ENCODE measurements around the gene TRPC1.
"Not testable (repeated sequence)": the region's sequence is repeated elsewhere in the genome, so short reads cannot be mapped to it uniquely, and the experiment has no call there.

The TRPC1 gene

DNA sequence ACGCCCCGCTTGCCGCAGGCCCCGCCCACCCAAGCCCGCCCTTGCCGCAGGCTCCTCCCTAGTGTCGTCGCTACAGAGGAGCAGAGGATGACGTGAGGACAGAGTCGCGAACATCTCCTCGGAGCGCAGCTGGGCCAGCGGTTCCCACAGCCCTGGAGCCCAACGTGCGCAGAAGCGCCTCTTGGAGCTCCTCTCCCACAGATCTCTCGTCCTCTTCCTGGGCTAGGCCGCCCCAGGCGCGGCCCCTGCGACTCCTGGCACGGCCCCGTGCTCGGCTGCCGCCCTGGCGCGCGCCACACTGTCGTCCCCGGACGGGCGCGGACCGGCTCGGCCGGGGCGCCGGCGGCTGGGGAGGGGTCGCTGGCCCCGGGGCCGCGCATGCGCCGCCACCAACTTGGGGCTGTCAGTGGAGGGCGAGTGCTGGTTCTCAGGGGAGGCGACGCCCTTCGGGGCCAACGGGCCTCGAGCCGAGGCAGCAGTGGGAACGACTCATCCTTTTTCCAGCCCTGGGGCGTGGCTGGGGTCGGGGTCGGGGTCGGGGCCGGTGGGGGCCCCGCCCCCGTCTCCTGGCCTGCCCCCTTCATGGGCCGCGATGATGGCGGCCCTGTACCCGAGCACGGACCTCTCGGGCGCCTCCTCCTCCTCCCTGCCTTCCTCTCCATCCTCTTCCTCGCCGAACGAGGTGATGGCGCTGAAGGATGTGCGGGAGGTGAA lies at the start of gene TRPC1:
Gene TRPC1 (plus strand): TSS at position 67 of the 714 bp plus-strand sequence. CDS start 526 bp downstream, at position 593.
- DNase-seq (ENCODE audit: low read depth): peak; percentile 88

DNA sequence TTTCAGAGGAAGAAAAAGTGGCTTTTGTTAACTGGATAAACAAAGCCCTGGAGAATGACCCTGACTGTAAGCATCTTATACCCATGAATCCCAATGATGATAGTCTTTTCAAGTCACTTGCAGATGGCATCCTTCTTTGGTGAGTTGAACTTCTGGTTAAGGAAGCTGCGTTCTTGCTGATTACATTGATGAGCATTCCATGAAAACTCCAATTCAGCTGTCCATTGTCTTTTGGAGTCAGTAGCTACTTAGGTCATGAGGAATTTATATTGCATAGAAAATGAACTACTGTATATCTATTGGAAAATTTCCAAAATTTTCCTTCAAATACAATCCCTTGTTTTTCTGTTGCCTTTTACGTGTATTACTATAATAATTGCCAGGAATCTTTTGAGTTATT lies 47.7 kb upstream of the TRPC1 start:
- no peak for DNase-seq (ENCODE audit: low read depth)

DNA sequence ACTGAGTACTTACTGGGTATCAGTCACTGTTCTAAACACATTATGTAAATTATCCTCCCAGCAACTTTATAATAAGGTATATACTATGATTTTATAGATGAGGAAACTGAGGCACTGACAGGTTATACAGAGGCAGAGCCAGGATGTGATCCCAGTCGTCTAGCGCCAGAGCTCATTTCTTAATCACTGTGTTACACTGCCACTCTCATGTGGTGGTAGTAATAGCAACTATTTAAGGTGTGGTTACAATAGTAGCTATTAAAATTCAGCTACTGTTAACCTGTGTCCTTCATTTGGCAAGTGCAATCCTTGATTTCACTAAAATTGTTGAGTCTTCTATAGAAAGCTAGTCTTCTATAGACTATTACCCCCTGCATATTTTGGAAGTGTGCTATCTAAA lies 43.1 kb upstream of the TRPC1 start:
- DNase-seq (ENCODE audit: low read depth): no peak

DNA sequence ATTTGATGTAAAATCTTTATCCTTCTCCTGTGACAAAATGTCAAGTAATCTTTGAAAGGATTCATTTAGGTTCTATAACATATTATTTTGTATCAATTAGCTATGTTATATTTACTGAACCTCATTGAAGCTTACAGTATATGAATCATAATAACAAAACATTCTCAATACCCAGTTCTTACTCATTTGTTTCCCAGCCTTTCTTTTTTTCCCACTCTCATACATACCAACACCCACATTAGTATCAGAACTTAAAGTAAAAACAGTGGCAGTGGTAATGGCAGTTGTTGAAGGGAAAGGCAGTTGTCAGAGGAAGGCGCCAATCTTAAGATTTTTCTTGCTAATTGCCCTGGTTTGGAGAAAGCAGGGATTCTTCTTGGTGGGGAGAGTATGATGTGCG lies 33.2 kb upstream of the TRPC1 start:
- DNase-seq (ENCODE audit: low read depth): no peak

DNA sequence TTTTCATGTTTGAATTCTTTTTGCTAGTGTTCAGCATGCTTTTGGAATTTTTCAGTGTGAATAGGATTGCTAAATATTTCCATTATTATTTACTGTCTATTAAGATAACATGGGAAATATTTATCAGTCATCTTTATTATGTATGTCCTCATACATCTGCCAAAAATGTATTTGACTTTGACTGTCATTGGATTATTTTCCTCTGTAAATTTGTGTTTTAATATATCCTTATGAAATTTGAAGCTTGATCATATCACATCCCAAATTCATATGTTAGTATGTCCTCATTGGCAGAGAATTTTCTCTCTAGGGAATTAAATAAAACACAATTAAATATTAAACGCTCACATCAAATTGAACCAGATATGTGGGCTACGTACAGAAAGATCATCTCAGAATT lies 32.3 kb upstream of the TRPC1 start:
- DNase-seq (ENCODE audit: low read depth): no peak

DNA sequence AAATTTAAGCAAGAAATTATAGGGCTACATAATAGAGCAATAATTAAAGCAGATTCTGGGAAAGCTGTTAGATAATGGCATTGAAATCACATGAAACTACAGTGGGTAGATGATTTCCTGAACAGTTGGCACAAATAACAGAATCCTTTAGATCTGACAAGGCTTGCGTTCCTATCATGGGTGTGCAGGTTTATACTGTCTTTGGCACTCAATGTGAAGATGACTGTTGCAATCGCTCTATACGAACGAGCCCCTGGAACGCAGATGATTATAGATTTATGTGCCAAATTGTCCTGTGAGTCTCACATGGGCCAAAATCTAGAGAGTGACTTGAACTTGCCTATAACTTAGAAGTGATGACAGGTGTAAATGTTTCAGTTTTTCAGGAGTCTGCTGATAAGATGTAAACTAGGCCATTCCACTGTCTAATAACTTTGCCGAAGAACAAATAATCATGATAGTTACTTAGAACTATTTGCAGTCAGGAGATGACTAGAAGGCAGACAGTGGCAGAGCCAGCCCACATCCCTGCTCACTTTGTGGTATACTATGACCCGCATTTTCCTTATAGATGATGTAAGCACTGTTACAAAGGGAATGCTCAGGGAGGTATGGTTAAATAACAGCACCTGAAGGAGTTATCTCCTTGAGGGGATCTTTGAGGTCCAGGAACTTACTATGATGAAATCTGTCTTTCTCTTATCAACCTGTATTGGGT lies 30.5 kb upstream of the TRPC1 start:
- DNase-seq (ENCODE audit: low read depth): no peak

DNA sequence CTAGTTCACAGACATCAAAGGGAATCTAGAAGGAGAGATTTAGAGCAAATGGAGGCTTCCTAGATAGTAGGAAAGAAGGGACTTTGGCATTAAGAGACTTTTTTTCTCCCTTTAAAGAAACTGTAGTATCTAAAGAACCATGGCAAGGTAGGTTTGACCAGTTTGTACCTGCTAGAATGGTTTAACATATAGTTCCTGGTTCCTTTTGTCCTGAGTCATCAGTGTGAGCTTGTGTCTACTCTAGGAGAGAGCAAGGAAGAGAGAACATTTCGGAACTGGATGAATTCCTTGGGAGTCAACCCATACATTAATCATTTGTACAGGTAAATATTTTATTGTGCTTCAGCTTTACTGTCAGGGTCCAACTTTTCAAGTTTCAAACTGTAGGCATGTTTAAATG lies 29.6 kb upstream of the TRPC1 start:
- no peak for DNase-seq (ENCODE audit: low read depth)

DNA sequence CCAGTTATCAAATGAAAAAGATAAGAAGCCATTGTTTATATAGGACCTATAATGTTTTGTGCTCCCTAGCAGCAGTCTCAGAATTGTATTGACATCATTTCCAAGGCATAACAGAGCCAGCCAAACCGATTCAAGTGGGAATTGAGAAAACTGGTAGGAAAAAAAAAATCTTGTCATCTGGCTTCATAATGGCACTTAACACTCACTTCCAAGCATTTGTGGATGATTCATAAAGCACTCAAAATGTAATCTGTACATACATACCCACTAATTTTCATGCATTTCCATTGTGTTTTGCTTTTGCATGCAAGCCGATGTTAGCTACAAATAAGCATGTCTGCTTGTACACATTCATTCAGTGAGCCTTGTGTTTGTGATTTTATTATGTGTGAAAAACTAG lies 18.6 kb upstream of the TRPC1 start:
- DNase-seq (ENCODE audit: low read depth): no peak

DNA sequence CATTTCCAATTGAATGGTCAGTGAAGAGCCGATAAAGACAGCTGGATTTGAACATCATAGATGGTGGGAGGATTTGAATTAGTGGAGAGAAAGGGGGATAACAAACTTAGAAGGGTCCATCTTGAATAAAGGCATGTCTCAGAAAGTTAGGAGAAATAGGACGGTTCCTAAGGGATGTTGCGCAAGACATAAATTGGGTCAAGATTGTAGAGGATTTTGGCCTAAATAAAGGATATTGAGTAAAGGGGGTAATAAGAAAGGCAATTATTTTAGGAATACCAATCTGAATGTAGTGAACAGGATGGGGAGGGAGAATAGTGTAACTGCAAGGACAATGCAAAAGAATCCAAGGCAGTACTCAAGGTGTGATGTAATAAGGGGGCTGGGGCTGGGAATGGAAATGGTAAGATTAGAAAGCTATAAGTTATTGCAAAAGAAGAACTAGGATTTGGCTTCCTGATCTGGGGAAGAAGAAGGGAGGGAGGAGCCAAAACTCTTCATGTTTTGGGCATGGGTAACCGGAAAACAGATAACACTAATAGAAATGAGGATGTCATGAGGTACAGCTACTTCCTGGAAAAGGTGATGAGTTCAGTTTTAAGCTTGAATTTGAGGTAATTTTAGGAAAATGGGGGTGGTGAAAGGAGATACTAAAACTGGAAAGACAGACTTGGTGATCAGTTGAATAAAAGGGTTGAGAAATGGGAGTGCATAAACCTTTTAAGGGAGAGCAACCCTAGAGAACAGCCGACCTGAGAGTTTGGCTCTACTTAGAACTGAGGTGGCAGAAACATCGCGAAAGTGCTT lies 17.3 kb upstream of the TRPC1 start:
- DNase-seq (ENCODE audit: low read depth): no peak

DNA sequence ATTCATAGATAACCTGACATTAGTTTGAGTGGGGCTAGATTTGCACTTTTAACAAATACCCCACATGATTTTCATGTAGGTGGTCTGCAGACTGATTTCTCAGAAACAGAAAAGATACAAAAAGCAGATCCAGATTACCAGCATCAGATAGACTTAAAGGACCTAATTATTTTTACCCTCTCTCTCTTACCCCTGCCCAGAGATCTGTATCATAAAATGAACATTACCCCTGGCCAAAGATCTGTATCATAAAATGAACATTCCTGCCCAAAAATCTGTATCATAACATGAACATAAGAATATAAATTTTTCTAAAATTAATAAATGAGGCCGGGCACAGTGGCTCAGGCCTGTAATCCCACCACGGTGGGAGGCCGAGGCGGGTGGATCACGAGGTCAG lies 14.6 kb upstream of the TRPC1 start:
- DNase-seq (ENCODE audit: low read depth): no peak

DNA sequence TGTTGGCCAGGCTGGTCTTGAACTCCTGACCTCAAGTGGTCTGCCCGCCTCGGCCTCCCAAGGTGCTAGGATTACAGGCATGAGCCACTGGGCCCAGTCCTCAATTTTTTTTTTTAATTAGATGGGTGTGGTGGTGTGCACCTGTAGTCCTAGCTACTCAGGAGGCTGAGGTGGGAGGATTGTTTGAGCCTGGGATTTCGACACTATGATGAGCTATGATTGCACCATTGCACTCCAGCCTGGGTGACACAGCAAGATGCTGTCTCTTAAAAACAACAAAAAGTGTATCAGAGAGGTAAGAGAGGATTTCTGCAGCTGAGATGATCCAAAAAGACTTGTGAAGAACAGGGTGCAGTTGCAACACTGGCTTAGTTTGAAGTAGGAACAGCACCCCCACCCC lies 9.0 kb upstream of the TRPC1 start:
- not testable (repeated sequence) for DNase-seq (ENCODE audit: low read depth)

DNA sequence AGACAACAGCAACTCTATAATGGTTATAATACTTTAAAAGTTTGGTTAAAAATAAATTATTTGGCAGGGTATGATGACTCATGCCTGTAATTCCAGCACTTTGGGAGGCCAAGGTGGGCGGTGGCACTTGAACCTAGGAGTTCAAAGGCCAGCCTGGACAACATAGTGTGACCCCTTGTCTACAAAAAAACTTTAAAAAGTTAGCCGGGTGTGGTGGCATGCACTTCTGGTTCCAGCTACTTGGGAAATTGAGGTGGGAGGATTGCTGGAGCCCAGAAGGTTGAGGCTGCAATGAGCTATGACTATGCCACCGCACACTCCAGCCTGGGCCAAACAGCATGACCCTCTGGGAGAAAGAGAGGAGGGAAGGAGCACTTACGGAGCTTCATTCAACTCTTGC lies 7.7 kb upstream of the TRPC1 start:
- no peak for DNase-seq (ENCODE audit: low read depth)

DNA sequence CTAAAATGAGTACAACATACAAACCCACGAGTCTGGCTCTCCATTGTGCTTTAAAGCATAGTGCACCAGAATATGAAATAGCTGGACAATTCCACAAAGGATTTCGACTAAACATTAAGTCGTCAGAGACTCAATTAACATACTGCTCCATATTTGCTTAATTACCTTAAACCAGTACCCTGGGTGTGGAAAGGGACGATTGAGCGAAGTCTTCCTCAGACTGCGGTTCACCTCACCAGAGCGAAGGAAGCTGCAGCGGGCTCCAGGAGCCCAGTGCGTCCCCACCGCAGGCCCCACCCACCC lies 218 bp upstream of the TRPC1 start:
- no peak for DNase-seq (ENCODE audit: low read depth)

DNA sequence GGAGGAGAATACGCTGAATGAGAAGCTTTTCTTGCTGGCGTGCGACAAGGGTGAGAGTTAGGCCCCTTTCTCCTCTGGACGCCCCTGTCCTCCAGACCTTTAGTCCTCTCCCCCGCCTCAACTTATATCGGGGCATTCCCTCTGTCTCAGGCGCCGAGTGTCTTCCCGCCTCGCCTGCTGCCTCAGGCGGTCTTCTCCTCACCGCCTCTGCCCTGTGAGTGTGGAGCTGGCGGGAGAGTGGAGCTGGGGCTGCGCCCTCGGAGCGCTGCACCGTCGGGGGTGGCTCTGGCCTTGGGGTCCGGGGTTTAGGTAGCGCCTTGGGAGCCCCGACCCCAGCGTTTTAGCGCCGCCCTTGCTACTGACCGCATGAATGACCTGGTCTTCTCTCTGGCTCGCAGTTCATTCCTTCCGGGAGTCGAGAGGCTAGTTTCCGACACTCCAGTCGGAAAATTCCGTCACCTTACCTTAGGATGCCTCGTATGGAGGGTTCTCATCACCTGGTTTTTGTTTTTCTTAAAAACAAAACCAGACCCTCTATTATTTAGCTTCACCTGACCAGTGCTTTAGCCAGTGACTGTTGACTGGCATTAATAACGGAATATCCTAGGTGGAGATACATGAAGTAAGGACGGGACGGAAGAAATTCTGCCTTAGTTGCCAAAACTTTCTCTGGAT lies 985 bp downstream of the TRPC1 start:
- DNase-seq (ENCODE audit: low read depth): peak; percentile 57

DNA sequence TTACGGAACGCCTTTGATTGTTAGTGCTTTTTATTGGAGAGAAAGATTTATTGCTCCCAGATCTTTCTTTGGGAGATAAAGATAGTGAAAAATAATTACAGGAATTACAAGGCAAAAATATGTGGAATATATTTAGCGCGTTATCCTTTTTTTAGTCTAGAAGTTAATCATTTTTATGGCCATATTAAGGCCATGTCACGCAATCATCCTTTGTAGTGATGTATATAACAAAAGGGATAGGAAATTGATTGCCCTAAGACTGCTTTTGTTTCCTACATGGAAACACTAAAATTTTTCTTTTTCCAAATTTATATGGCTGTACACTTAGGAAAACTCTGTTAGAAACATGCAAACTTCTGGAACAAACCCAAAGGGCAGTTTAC lies 1.5 kb downstream of the TRPC1 start:
- no peak for DNase-seq (ENCODE audit: low read depth)

DNA sequence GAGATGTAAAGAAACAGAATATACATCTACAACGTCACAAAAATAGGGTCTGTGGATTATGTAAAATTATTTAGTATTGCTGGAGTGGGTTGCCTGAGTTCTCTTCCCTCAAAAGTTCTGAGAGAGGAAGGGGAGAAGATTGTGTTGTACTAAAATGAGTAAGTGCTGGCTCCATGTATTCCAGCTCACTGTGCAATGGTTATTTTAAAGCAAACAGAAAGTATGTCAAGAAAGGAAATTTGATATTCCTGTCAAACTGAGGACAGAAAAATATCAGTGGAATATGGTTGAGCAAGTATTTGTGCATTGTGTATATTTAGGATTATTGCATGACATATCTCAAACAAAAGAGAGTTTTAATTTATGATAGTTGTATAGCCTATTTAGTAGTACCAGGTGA lies 2.2 kb downstream of the TRPC1 start:
- DNase-seq (ENCODE audit: low read depth): no peak

DNA sequence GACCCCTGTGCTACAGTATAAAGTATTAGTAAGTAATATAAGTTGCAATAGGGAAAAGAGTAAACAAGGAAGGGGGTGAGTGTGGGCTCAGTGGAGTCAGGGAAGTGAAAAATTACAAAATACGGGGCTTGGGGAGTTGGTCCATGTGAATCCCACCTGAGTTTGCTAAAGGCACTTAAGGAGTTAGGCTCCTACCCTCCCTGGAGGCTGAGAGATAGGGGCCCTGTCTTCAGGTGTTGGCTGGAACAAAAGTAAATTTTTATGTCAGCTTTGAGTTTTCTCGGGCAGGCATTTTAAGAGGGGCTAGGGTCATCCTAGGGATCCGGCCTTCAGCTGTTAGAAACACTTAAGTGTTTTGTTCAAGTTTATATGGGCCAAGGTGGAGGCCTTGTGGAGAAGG lies 8.2 kb downstream of the TRPC1 start:
- no peak for DNase-seq (ENCODE audit: low read depth)

DNA sequence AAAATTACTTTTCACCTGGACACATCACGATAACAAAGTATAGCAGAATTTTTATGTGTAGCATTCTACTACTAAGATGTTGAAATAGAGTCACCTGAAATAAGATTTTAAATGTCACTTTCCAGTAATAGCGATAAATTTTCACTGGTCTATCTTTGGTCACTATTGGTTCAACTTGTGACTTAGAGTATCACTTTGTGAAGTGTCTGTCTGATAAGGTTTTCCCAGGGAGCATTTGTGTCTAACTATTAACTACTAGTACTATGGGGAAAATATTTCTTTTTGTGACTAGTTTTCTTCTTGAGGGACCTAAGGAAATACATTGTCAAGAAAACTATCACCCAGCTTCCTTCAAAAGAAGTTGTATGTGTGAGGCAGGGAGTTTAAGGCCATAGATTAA lies 11.0 kb downstream of the TRPC1 start:
- no peak for DNase-seq (ENCODE audit: low read depth)

DNA sequence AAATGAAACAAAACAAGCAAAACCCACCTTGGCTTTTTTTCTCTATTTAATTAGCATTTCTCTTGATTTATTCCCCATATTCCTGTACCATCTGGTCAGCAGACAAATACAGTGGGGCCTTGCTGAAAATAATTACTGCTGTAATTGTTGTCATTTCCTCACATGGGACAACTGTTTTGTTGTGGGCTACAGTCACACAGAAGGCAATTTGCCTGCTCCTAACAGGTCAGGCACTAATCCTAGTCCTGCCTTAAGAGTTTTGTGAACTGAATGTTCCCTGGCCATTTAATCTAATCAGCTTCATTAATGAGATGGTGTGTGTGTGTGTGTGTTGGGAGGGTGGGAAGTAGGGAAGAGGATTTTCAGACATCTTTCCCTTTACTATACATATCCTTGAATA lies 11.6 kb downstream of the TRPC1 start:
- DNase-seq (ENCODE audit: low read depth): no peak

DNA sequence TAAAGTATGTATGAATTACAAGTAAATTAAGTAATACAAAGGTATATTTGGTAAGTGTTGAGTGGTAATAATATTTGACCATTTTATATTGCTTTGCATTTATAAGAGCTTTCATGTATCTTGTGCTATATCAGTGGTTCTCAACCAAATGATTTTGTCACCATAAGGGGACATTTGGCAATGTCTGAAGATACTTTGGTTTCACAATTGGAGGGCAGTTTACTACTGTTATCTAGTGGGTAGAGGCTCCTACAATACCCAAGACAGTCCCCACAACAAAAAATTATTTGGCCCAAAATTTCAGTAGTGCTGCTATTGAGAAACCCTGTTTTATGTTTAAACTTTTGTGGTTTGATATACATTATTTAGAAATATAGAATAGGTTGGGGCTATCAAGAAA lies 14.6 kb downstream of the TRPC1 start:
- DNase-seq (ENCODE audit: low read depth): no peak

DNA sequence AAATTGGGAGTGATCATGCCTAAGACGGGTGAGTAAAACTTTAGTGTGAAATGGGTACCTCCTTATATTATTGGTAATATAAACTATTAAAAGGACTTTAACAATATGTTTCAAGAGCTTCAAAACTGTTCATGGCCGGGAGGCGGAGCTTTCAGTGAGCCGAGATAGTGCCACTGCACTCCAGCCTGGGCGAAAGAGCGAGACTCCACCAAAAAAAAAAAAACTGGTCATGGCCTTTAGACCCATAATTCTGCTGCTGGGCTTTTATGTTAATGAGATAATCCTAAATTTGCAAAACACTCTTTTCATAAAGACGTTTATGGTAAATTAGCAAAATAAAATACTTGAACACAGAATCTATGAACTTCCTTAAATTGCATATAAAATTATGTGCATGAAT lies 22.8 kb downstream of the TRPC1 start:
- no peak for DNase-seq (ENCODE audit: low read depth)

DNA sequence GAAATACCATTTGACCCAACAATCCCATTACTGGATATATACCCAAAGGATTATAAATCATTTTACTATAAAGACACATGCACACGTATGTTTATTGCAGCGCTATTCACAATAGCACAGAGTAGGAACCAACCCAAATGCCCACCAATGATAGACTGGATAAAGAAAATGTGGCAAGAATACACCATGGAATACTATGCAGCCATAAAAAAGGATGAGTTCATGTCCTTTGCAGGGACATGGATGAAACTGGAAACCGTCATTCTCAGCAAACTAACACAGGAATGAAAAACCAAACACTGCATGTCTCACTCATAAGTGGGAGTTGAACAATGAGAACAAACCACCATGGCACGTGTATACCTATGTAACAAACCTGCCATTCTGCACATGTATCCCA lies 26.7 kb downstream of the TRPC1 start:
- DNase-seq (ENCODE audit: low read depth): not testable (repeated sequence)

DNA sequence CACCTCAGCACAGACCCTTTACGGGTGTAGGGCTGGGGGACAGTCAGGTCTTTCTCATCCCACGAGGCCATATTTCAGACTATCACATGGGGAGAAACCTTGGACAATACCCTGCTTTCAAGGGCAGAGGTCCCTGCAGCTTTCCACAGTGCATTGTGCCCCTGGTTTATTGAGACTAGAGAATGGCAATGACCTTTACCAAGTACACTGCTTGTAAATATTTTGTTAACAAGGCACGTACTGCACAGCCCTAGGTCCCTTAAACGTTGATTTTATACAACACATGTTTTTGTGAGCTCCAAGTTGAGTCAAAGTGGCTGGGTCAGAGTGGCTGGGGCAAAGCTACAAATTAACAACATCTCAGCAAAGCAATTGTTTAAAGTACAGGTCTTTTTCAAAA lies 28.8 kb downstream of the TRPC1 start:
- DNase-seq (ENCODE audit: low read depth): not testable (repeated sequence)
